Activated CD8-positive, alpha-beta T cell treated with anti-CD3 and anti-CD28 coated beads for 36 hours (primary cell): ENCODE results near the gene CALHM1. TPM values are rescaled to one million over a fixed set of nuclear protein-coding genes. Genes with fewer than 3 reads are reported as not detected.

Source experiments
- ATAC-seq: fragments of 200-7000 bp; cut with Tn5 transposase; one replicate; pipeline ENCODE4 v1.10.0; 2021; ENCODE audit warnings: mild to moderate bottlenecking, moderate library complexity
- CTCF ChIA-PET: fragments of 350-600 bp; sonication (Branson Sonifier 250); formaldehyde crosslinking; loops from one replicate; lab custom pipeline; 2021; ENCODE audit warnings: antibody characterized with exemption; lab: Charles Lee
- POLR2A ChIA-PET: fragments of 350-600 bp; sonication (Branson Sonifier 250); formaldehyde crosslinking; loops from one replicate; lab custom pipeline; 2021; ENCODE audit warnings: antibody characterized with exemption; lab: Charles Lee
- DNase-seq: peaks from one replicate; pipeline ENCODE4 v3.0.0-alpha.2; 2020
- H3K27ac Mint-ChIP-seq: one replicate; pipeline ENCODE4 v1.8.0; 2021; ENCODE audit warnings: mild to moderate bottlenecking, mixed read lengths
- H3K27me3 Mint-ChIP-seq: one replicate; pipeline ENCODE4 v1.8.0; 2021; ENCODE audit warnings: mixed read lengths
- H3K36me3 Mint-ChIP-seq: one replicate; pipeline ENCODE4 v1.8.0; 2021; ENCODE audit warnings: low read depth, mixed read lengths
- H3K4me1 Mint-ChIP-seq: one replicate; pipeline ENCODE4 v1.8.0; 2021; ENCODE audit warnings: low read depth, mixed read lengths
- H3K4me3 Mint-ChIP-seq: one replicate; pipeline ENCODE4 v1.8.0; 2021; ENCODE audit warnings: mild to moderate bottlenecking, moderate library complexity, mixed read lengths
- H3K9me3 Mint-ChIP-seq: one replicate; pipeline ENCODE4 v1.8.0; 2021; ENCODE audit warnings: mixed read lengths
- intact Hi-C: fragments of 100-400 bp; cut with micrococcal nuclease; formaldehyde crosslinking; loops from one replicate; pipeline ENCODE4 v1.10.0; 2022
- total RNA-seq, 2 experiments: library from RNA; stranded (reverse); gene quantifications; one replicate each; pipeline ENCODE4 v1.2.3, GENCODE V29; 2021
- TF ChIP-seq, protein P1 (sequence below): fragments of 200-600 bp; IDR thresholded peaks from one replicate; pipeline ENCODE4 v1.8.0; 2022; ENCODE audit warnings: antibody characterized with exemption, mild to moderate bottlenecking

Gene CALHM1
- total RNA-seq, 2 experiments from 2014 or later: not detected

DNA sequence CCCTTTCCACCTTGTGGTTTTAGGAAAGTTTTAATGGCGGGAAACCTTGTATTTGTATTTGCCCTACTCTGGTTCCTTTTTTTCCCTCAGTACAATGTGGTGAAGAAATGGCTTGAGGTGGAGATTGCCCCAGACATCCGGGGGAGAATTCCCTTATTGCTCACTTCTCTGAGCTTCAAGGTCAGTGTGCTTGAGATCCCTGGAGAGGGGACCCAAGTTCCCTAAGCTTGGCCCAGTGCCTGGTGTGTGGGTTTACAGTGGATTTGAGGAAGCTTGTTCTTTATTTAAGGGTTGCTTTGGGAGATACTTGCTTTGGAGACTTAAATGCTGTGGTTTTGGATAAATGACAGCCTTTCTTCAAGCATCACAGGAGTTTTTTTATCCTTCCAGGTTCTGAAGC lies 24.8 kb downstream of the CALHM1 start:
- Mint-ChIP-seq H3K4me3 (no peak overlapping the region), H3K9me3 (no peaks in the 10 kb centered on the region), H3K4me1 (peaks cover 19% of the 10 kb centered on the region), H3K36me3 (peaks cover 51% of the 10 kb centered on the region), H3K27me3 (no peaks in the 10 kb centered on the region), H3K27ac (no peak overlapping the region)
- CTCF ChIA-PET: interaction anchor here (0.8 to 0.9 kb wide), 2 partner anchors 18 to 53 kb away, joined by 3 read pairs; no protein-coding TSS in a partner anchor
- ATAC-seq (no peak), DNase-seq (no peak)
- intact Hi-C loops: no loop called here
- POLR2A ChIA-PET: interaction anchor here (1.0 kb wide), 1 partner anchor 16 kb away, joined by 3 read pairs; no protein-coding TSS in a partner anchor
- TF ChIP-seq, protein P1, sequence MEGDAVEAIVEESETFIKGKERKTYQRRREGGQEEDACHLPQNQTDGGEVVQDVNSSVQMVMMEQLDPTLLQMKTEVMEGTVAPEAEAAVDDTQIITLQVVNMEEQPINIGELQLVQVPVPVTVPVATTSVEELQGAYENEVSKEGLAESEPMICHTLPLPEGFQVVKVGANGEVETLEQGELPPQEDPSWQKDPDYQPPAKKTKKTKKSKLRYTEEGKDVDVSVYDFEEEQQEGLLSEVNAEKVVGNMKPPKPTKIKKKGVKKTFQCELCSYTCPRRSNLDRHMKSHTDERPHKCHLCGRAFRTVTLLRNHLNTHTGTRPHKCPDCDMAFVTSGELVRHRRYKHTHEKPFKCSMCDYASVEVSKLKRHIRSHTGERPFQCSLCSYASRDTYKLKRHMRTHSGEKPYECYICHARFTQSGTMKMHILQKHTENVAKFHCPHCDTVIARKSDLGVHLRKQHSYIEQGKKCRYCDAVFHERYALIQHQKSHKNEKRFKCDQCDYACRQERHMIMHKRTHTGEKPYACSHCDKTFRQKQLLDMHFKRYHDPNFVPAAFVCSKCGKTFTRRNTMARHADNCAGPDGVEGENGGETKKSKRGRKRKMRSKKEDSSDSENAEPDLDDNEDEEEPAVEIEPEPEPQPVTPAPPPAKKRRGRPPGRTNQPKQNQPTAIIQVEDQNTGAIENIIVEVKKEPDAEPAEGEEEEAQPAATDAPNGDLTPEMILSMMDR: no peak

GRCh38 chr10:103431902-103432301 lies 26.8 kb downstream of the CALHM1 start:
- ATAC-seq: no peak
- intact Hi-C loops: no loop called here
- no peaks in the 10 kb centered on the region for H3K27me3 Mint-ChIP-seq
- no peak for DNase-seq
- H3K36me3 Mint-ChIP-seq: peaks cover 53% of the 10 kb centered on the region
- TF ChIP-seq, protein P1: no peak
- no peaks in the 10 kb centered on the region for H3K9me3 Mint-ChIP-seq
- ChIA-PET CTCF (interaction anchor here (1.0 to 1.3 kb wide), 2 partner anchors 11 to 53 kb away, joined by 3 to 4 read pairs; no protein-coding TSS in a partner anchor), POLR2A (interaction anchor here (0.6 to 1.1 kb wide), 2 partner anchors 19 to 34 kb away, joined by 3 read pairs; no protein-coding TSS in a partner anchor)
- H3K27ac Mint-ChIP-seq: no peak overlapping the region
- peaks cover 36% of the 10 kb centered on the region for H3K4me1 Mint-ChIP-seq
- H3K4me3 Mint-ChIP-seq: no peak overlapping the region

- ChIA-PET POLR2A (no interaction called here), CTCF (interaction anchor here (0.8 kb wide), 1 partner anchor 51 kb away, joined by 3 read pairs; no protein-coding TSS in a partner anchor)
- Mint-ChIP-seq H3K4me1 (peaks cover 36% of the 10 kb centered on the region), H3K27me3 (no peaks in the 10 kb centered on the region), H3K9me3 (no peaks in the 10 kb centered on the region), H3K27ac (peak overlapping the region; percentile 55), H3K4me3 (no peak overlapping the region), H3K36me3 (peaks cover 58% of the 10 kb centered on the region)
- ATAC-seq (peak; percentile 58), DNase-seq (peak; percentile 36)
- intact Hi-C loops: no loop called here
- TF ChIP-seq, protein P1: no peak
Measured at GRCh38 chr10:103429647-103430046, 29.1 kb downstream of the CALHM1 start.

DNA sequence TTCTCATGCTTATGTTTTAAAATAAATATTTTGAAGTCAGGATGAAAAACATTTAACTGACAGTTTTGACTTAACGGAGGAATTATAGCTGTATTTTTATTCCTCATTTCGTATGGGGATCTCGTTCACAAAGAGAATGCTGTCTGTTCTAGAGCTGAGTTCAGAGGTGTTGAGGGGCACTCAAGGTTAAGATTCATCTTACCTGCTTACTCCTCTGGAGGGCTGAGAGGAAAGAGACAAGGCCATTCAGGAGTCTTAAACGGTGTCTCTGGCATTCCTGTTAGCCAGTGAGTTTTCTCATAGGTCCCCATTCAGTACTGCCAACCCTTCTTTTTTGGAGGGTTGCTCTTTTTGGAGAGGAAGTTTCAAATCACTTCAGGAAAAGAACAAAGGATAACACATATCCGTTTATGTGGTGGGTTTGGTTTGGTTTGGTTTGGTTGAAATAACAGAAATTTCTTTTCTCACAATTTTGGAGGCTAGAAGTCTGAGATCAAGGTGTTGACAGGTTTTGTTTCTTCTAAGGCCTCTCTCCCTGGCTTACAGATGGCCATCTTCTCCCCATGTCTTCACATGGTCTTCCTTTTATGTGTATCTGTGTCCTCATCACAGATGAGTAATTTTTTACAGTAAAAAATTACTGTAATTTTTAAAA lies 29.6 kb downstream of the CALHM1 start:
- DNase-seq (no peak), ATAC-seq (peak; percentile 13)
- H3K4me1 Mint-ChIP-seq: peaks cover 36% of the 10 kb centered on the region
- H3K27me3 Mint-ChIP-seq: no peaks in the 10 kb centered on the region
- CTCF ChIA-PET: no interaction called here
- no peaks in the 10 kb centered on the region for H3K9me3 Mint-ChIP-seq
- POLR2A ChIA-PET: interaction anchor here (1.0 kb wide), 1 partner anchor 9 kb away, joined by 3 read pairs; no protein-coding TSS in a partner anchor
- TF ChIP-seq, protein P1: no peak
- H3K4me3 Mint-ChIP-seq: no peak overlapping the region
- peaks cover 64% of the 10 kb centered on the region for H3K36me3 Mint-ChIP-seq
- intact Hi-C loops: no loop called here
- H3K27ac Mint-ChIP-seq: peak overlapping the region; percentile 75

- TF ChIP-seq, protein P1: no peak
- ATAC-seq: no peak
- POLR2A ChIA-PET: interaction anchor here (1.1 kb wide), 1 partner anchor 31 kb away, joined by 5 read pairs; the partner anchor contains the start of genes ATP5MK and PDCD11
- intact Hi-C loops: no loop called here
- CTCF ChIA-PET: interaction anchor here (2.2 to 2.5 kb wide), 2 partner anchors 12 to 58 kb away, joined by 8 to 9 read pairs; no protein-coding TSS in a partner anchor
- Mint-ChIP-seq H3K27ac (no peak overlapping the region), H3K4me3 (no peak overlapping the region), H3K27me3 (no peaks in the 10 kb centered on the region), H3K36me3 (peaks cover 69% of the 10 kb centered on the region), H3K4me1 (peaks cover 36% of the 10 kb centered on the region), H3K9me3 (no peaks in the 10 kb centered on the region)
- no peak for DNase-seq
Measured at GRCh38 chr10:103427866-103428265, 30.8 kb downstream of the CALHM1 start.
